Brain pericyte (primary cell): ENCODE results near the gene ZNF786.
A peak's percentile ranks its signal among the peaks of the same experiment; 100 is the strongest.
"Not testable (repeated sequence)": the region's sequence is repeated elsewhere in the genome, so short reads cannot be mapped to it uniquely, and the experiment has no call there.

Experiments used
- DNase-seq: peaks from one replicate; pipeline ENCODE4 v3.0.0-alpha.2; 2012; ENCODE audit warnings: low read depth, low spot score

The ZNF786 gene, protein sequence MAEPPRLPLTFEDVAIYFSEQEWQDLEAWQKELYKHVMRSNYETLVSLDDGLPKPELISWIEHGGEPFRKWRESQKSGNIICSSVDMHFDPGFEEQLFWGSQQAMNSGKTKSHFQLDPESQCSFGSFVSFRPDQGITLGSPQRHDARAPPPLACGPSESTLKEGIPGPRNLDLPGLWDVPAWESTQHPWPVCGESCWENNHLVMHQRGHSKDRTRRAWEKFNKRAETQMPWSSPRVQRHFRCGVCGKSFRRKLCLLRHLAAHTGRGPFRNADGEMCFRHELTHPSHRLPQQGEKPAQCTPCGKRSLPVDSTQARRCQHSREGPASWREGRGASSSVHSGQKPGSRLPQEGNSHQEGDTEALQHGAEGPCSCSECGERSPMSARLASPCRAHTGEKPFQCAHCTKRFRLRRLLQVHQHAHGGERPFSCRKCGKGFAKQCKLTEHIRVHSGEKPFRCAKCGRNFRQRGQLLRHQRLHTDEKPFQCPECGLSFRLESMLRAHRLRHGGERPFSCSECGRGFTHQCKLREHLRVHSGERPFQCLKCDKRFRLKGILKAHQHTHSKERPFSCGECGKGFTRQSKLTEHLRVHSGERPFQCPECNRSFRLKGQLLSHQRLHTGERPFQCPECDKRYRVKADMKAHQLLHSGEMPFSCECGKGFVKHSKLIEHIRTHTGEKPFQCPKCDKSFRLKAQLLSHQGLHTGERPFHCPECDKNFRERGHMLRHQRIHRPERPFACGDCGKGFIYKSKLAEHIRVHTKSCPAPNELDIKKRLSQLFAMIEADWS

GRCh38 chr7:149090397-149091195 lies at the start of gene ZNF786:
Gene ZNF786 (minus strand): TSS chr7:149090718. CDS start chr7:149090640, 78 bp downstream.
- peak; percentile 52 for DNase-seq

DNA sequence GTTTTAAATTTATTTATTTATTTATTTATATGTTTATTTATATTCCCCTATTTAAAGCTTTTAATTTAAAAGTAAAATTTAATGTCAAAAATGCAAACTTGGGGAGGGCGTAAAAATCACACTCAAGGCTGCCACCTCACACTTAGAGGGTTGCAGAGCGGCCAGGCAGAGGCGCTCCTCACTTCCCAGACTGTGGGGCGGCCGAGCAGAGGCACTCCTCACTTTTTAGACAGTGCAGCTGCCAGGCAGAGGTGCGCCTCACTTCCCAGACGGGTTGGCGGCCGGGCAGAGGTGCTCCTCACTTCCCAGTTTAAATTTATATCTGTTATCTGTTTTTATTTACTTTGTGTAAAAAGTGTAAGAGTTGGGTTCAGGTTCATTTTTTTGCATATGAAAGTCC lies 45.6 kb upstream of the ZNF786 start:
- no peak for DNase-seq

DNA sequence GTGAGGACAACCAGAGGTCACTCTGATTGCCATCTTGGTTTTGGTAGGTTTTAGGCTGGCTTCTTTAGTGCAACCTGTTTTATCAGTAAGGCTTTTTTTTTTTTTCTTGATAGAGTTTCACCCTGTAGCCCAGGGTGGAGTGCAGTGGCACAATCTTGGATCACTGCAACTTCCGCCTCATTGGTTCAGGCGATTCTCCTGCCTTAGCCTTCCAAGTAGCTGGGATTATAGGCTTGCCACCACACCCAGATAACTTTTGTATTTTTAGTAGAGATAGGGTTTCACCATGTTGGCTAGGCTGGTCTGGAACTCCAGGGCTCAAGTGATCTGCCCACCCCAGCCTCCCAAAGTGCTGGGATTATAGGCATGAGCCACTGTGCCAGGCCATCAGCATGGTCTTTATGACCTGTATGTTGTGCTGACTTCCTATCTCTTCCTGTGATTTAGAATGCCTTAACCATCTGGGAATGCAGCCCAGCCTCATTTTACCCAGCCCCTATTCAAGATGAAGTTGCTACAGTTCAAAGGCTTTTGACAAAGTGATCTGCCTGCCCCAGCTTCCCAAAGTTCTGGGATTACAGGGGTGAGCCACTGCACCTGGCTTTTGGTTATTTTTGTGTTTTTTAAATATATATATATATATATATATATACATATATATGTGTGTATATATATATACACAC lies 42.7 kb upstream of the ZNF786 start:
- no peak for DNase-seq

DNA sequence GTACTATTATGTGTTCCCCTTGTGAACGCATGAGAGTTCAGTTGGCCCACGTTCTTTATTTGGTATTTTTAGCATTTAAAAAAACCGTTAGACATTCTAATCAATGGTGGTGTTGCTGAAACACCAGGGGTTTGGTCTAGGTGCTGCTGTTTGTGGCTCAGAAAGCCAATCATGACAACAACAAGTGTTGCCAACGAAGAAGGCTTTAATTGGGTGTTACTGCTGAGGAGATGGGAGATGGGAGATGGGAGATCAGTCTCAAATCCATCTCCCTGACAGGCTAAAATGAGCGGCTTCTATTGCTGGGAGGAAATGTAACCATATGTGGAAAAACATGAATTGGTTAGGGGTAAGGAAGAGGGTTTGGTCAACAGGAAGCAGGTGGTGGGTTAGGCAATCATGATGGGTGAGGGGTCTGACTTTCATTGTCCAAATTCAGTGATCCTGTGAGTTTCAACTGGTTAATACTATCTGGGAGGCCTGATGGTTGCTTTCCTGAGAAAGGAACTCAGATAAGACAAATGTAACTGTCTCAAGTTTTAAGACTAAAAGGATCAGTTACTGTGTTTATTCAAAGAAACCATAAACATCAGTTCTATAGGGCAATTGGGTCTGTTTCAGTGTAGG lies 40.2 kb upstream of the ZNF786 start:
- DNase-seq: no peak

DNA sequence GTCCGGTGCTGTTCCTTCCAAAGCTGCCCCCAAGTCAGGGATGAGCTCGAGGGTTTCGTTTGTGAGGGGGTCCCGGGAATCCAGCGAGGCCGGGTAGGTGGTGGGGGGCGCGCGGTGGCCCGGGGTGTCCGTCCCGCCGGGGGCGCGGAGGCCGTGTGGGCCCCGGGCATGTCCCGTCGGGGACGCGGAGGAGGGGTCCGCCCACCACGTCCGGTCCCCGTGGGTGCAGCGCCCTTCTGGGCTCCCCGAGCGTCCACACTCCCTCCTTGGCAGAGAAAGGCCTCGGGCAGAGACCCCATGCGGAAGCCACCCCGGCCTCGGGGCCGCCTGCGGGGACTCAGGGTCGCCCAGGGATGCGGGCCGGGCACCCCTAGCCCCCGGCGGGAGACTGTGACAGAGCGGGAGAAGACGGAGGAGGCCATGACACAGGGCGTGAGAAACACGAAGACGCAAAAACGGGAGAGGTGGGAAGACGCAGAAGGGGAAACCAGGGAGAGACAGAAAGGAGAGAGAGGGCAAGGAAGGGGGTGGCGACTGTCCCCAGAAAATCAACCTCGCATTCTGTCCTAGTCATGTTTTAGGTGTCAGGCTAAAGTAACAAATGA lies 36.2 kb upstream of the ZNF786 start:
- DNase-seq: no peak

DNA sequence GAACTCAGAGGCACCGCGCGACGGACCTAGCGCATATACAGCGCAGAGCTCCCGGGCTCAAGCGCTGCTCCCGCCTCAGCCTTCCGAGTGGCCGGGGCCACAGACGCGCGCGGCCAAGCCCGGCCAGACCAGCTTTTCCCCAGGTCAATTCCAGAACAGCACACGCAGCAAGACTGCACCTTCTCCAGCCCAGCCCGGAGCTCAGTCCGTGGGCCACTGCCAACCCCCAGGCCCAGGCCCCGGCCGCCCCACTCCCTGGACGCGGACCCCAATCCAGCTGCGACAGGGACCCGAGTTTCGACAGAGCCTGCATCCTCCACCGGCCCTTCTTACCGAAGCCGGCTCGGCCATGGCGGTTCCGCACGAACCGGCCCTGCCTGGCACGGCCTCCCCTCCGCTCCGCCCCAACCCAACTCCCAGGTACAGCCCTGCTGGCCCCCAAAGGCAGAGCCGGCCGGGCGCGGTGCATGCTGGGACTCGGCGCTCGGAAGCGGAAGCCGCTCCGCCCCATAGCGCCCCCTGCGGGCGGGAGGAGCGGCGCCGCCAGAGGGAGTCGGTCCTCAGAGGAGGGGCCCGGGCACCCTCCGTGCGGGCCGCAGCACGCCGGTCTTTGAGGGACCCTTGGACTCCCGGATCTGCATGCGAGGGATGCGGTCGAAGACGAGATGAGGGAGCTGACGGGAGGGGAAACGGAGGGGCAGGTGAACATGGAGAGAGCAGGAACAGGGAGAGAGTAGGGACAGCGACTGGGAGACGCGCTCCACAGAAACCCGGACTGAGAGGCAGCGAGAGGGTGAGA lies 35.5 kb upstream of the ZNF786 start, which contains the start of gene ZNF425:
TSS of gene ZNF425 (minus strand) at position 462 of the 799 bp plus-strand sequence. CDS start at position 351, 111 bp downstream.
- peak; percentile 77 for DNase-seq

- DNase-seq: no peak
Observed at GRCh38 chr7:149125189-149125862, 34.8 kb upstream of the ZNF786 start.

DNA sequence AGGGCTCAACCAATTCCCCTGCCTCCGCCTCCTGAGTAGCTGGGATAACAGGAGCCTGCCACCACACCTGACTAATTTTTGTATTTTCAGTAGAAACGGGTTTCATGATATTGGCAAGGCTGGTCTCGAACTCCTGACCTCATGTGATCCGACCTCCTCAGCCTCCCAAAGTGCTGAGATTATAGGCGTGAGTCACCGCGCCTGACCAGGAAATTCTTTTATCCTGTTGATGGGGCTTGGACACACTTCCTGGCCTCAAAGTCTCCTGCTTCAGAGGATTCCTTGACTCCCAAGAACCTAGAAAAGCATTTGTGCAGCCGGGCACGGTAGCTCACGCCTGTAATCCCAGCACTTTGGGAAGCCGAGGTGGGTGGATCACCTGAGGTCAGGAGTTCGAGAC lies 19.5 kb upstream of the ZNF786 start:
- no peak for DNase-seq

DNA sequence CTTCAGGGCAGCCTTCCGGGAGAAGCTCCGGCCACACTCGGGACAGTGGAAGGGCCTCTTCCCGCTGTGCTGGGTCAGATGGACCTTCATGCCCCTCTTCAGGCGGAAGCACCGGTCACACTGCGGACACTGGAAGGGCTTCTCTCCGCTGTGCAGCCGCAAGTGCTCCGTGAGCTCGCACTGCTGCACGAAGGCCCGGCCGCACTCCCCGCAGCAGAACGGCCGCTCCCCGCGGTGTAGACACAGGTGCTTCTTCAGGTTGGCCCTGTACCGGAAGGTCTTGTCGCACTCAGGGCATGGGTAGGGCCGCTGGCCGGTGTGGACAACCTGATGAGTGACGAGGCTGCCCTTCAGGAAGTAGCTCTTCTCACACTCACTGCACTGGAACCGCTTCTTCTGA lies 14.2 kb upstream of the ZNF786 start:
- DNase-seq: no peak

DNA sequence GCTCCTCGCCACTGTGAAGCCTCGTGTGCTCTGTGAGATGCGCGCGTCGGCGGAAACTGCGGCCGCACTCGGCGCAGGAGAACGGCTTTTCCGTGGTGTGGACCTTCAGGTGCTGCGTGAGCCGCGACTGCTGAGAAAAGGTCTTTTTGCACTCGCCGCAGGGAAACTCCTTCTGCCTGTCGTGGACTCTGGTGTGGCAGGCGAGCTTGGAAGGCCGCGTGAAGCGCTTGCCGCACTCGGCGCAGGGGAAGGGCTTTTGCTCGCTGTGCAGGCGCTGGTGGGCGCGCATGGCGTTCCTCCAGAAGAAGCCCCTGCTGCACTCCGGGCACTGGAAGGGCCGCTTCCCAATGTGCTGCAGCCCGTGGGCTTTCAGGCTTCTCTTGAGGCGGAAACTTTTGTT lies 13.7 kb upstream of the ZNF786 start:
- DNase-seq: no peak

DNA sequence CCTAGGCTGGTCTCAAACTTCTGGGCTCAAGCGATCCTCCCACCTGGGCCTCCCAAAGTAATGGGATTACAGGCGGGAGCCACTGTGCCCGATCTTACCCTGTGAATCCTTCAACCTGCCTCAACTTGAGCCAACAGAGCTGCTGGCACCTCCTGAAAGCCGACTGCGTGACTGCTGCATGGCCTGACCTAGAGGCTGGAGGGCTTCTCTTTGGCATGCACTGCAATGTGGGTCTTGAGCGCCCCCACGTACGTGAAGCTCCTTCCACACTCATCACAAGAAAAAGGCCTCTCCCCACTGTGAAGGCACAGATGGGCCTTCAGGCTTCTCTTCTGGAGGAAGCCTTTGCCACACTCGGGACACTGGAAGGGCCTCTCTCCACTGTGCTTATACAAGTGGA lies 12.9 kb upstream of the ZNF786 start:
- DNase-seq: no peak

DNA sequence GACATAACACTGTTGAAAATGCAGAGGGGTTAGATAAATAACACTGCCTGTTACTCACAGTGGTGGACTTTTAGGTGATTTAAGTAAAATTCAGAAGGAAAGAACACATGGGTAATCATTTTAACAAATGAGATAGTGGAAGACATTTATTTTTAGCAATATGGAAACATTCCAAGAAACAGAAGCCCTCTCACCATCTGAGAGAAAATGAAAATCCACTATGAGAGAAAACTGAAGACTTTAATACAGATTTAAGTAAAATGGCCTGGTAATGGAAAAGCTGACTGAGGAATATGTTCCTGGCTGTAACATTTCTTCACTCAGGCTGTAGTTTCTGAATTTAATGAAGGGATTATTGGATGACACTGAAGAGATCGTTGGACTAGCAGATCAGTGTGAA lies 12.1 kb upstream of the ZNF786 start:
- no peak for DNase-seq

DNA sequence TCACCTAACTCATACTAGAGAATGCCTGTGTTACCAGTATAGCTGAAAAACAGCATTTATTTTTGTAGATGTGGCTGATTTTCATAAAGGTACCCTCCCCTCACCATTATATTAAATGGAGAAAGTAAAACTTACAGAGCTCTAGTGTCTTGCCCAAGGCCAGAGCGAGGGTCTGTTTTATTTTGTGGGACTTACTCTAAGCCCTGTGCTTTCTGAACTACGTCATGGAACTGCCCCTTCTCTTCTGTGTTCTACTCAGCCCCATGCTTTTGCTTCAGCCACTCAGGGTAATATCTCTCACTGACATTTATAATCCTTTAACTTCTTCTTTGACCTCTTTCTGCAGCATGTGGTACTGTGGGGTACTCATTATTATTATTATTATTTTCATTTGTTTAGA lies 10.3 kb upstream of the ZNF786 start:
- no peak for DNase-seq

- DNase-seq: no peak
Observed at GRCh38 chr7:149099058-149099457, 8.5 kb upstream of the ZNF786 start.

DNA sequence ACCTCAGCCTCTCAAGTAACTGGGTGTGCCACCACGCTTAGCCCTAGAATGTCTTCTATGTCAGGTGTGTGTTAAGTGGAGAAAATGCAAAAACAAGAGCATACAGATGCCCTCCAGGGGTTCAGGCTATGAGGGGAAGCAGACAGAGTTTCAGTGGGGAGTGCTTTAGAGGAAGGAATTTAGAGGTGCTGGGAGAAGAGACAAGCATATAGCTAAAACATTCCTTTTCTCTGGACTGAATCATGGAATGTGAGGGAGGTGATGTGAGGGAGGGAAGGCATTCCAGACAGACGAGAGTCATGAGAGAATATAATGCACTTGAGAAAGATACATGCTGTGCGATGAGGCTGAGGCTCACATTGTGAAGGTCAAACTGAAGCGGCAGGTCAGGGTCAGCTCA lies 6.6 kb upstream of the ZNF786 start:
- no peak for DNase-seq

DNA sequence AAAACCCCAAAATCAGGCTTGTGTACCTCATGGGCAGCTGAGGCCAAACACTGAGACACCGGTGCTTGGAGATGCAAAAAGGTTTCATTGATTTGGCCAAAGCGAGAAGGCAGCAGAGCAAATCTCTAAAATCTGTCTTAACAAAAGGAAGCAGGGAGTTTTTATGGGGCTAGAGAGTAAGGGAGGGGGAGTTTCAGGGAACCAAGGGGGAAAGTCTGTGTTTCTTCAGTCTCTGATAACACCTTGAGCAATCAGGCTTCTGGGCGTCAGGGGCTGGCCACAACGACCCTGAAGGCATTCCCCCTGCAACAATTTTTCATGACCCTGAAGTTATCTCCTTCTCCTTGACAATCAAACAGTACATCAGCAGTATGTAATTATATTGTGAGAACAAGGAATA lies 2.7 kb upstream of the ZNF786 start:
- DNase-seq: no peak

DNA sequence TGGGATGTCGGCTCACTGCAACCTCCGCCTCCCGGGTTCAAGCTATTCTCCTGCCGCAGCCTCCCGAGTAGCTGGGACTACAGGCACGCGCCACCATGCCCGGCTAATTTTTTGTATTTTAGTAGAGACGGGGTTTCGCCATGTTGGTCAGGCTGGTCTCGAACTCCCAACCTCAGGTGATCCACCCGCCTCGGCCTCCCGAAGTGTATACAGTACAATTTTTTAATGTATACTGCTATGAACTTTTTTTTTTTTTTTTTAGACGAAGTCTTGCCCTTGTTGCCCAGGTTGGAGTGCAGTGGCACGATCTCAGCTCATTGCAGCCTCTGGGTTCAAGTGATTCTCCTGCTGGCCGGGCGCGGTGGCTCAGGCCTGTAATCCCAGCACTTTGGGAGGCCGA lies 1.7 kb upstream of the ZNF786 start:
- DNase-seq: not testable (repeated sequence)

DNA sequence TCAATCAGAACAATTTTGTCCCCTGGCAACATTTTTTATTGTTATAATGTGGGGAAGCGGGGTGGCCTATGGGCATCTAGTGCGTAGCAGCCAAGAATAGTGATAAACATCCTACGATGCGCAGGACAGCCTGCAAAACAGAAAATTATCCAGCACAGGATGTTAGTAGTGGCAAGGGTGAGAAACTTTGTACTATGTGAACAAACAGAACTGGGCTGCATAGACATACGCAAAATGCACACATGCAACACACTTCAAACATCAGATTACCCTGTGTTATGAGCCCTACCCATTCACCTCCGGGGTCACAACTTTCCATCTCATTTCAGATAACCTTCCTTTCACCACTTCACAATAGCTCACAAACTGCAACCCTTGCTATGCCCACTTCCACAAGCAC lies 3.1 kb downstream of the ZNF786 start:
- no peak for DNase-seq

DNA sequence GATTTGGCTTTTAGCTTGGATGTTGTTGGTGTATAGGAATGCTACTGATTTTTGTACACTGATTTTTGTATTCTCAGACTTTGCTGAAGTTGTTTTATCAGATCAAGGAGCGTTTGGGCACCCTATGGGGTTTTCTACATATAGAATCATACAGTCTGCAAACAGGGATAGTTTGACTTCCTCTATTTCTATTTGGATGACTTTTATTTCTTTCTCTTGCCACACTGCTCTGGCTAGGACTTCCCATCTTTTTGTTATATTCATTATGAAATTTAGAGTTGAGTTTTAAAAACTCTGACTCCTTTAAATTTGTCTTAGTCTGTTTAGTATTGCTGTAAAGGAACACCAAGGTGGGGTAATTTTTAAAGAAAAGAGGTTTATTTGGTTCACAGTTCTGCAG lies 4.7 kb downstream of the ZNF786 start:
- DNase-seq: no peak
